T-helper 2 cell (primary cell): ENCODE measurements around the gene COQ2.
"Not testable (repeated sequence)": the region's sequence is repeated elsewhere in the genome, so short reads cannot be mapped to it uniquely, and the experiment has no call there.

Experiments
- DNase-seq, 5 experiments: peaks; one replicate each; pipeline versions ENCODE4 v3.0.0 to v3.0.0-alpha.2; 2012 to 2022
- total RNA-seq, 2 donors: gene quantifications; one replicate each; lab custom pipeline; 2026; lab: John Stamatoyannopoulos, UW

The COQ2 gene
- 7.5 to 9.0 reads per million in 2 donors for total RNA-seq

DNA sequence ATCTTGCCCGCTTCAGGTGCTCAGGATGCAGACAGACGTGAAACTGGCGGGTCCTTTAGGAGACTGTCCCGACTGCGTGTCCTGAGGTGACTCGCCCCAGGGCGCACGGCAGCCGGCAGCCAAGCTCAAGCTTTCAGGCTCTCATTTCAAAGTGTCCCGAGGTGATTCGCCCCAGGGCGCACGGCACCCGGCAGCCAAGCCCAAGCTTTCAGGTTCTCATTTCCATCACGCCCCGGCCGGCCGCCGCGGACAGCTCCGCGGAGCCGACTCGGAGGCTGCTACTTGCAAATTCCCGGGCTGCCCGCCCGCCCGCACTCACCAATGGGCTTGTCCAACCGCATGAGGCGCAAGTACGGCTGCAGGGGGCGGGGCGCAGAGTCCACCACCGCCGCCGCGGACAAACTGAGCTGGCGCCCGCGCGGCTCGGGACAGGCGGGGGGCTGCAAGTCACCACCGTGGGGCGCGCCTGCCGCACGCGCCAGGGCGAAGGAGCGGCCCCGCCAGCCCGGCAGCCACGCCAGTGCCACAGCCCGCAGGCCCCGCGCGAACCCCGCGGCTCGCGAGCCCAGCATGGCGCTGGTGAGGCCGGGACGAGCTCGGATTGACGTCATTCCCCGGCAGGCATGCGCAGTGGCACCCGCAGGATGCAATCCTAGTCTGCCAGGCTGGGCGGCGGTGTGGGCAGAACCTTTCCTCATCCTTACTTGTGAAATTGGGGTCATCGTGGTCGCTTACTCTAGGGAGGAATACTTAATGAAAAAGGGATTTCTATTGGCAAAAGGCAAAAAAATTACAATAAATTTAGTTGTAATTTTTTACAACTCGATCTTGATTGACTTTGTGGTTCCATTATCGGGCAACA is at the start of gene COQ2:
Gene COQ2 (minus strand): TSS at position 606 of the 862 bp plus-strand sequence. CDS start 34 bp downstream, at position 572.
- DNase-seq: peak; percentile 87 to 94 (median 92)

DNA sequence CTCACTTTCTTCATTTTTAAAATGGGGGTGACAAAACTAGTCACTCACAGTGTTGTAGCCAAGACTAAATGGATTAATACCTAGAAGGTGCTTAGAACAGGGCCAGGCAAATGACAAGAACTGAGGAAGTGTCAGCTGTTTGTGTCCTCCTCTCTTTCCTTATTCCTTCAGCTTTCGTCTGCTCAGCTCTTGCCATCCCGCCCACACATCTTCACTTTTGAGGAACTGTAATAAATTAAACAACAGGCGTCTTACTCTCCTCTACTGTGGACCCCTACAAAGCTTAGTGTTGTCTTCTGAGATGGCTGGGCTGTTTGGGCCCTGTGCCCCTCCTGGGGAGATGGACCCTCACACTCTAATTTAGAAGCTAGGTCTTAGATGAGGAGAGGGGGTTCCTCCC is 47.4 kb upstream of the COQ2 start:
- DNase-seq: no peak

GRCh38 chr4:83329521-83330110 is 45.0 kb upstream of the COQ2 start:
- no peak for DNase-seq

DNA sequence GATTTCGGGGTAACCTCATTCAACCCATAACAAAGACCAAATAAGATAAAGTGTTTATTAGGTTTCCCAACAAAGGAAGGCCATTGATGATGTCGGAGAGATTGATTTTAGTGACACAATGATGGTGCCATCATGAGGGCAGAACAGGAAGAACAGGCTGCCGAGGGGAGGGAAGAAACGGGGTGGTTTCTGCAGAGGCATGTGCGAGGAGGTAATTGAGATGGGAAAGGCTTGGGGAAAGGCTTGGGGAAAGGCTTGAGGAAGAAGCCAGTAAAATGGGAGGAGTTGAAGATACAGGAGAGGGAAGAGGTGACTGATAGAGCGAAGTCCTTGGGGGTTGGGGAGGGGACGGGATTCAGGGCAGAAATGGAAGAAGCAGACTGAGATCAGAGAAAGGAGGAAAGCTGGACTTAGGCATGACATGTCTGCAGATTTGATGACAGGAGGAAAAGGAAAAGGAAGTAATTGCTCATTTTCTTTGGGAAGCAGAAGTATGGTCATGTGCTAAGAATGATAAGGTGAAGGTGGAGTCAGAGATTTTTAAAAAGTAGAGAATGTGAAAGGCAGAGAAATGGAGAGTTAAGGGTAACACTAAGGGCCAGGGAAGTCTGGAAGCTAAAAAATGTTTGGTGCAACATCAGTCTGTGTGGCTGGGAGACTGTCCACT is 44.1 kb upstream of the COQ2 start:
- DNase-seq: no peak

DNA sequence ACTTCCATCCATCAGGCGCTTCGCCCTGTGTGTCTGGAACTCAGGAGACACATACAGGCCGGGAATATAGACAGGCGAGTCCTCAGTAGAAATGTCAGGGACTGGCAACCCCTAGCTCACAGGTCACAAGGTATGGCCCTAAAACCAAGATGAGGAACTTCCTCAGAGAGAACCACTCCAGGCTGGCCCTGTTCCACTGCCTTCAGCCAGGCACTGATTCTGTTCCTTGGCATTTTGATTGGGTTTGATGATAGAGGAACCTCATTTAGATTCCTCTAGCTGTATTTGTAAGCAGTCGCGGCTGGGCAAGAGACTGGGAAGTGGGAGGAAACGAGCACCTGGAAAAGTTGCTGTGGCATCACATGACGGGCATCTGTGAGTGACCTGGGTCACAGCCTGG is 41.9 kb upstream of the COQ2 start:
- no peak for DNase-seq

- DNase-seq: not testable (repeated sequence)
Measured at GRCh38 chr4:83325306-83325705, 40.7 kb upstream of the COQ2 start.

GRCh38 chr4:83323136-83323535 is 38.5 kb upstream of the COQ2 start:
- no peak for DNase-seq

DNA sequence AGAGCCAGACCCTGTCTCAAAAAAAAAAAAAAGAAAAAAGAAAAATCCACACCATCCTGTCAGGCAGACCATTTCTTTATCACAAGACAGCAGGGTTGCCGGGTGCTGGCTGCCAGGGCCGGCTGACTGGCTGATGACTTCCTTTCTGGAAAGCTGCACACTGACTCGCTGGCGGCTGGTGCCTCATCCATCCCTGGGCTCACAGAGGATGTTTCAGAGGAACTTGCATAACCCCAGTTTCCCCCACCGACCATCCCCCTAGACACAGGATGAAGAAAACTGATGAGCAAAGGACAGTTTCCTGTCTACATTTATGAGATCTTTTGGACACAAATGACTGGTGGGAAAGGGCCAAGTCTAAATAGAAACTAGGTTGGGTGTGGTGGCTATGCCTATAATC is 36.0 kb upstream of the COQ2 start:
- DNase-seq: peak in 1 of 5 experiments; percentile 20

- DNase-seq: no peak
Measured at GRCh38 chr4:83318666-83319065, 34.1 kb upstream of the COQ2 start.

GRCh38 chr4:83317671-83318070 is 33.1 kb upstream of the COQ2 start:
- no peak for DNase-seq

DNA sequence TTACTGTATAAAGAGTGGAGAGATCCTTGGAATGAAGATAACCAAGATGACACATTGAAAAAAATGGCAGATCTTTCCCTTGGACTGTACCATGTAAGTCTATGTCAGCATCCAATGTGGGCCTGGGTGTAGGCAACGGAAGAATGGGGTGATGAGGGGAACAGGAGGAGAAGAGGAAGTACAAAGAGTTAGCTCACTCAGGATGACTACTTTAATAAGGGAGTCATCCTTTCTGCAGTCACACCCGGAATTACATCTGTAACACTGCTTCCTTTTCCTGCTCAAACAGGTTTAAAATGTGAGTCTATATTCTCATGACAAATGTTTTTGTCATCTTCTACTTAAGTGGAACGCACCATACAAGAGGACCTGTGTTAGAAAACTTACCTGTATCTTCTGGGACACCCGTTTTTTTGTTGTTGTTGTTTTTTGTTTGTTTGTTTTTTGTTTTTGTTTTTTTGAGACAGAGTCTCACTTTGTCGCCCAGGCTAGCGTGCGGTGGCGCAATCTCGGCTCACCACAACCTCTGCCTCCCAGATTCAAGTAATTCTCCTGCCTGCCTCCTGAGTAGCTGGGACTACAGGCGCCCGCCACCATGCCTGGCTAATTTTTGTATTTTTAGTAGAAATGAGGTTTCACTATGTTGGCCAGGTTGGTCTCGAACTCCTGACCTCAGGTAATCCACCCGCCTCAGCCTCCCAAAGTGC is 32.0 kb upstream of the COQ2 start:
- DNase-seq: no peak

- DNase-seq: no peak
Measured at GRCh38 chr4:83315341-83315870, 30.8 kb upstream of the COQ2 start.

DNA sequence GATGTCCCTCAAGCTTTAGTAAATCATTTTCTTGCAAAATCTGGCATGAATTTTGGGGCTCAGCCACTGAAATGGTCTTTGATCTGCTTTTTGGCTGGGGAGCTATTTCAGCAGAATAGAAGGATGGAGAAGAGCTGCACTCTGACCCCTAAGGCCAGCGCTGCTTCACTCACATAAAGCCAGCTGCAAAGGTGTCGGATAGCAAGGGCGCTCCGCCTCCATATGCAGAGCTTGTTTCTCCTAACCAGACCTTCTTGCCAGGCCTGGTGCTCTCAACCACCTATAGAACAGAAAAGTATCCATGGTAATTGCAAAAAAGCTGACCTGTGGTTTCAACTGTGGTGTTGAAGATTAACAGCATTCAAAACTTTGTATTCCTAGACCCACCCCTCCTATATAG is 24.1 kb upstream of the COQ2 start:
- DNase-seq: no peak

- no peak for DNase-seq
Measured at GRCh38 chr4:83307920-83308319, 23.3 kb upstream of the COQ2 start.

GRCh38 chr4:83305187-83305586 is 20.6 kb upstream of the COQ2 start:
- DNase-seq: no peak

DNA sequence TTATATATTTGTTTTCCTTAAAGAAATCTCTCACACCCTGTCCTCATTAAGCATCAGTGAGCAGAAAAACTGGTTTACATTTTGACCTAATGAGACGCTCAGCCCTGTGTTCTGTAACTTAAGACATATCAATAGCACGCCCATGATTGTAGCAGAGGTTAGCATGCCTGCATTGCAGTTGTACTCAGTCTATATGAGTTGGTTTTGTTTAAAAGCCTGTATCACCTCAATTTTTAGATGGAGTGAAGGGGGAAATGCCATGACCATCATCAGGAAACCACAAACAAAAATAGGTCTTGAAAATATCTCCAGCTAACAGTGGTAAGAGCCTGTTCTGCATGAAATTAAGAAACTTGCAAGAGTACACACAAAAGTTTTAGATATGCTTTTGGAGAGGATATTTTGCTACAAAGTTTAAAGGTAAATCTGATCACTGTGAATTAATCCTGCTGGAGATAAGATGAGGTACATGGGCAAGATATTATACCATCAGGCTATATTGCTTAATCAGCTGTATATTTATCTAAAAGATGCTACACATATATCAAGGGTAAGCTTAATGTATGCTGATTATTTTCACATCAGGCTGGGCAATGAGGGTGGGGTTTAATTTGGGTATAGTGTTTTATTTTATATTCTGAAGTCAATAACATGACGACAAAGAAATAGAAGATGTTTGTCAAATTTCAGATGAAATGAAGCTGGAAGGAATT is 13.1 kb upstream of the COQ2 start:
- peak in 2 of 5 experiments; percentile 9 to 77 for DNase-seq

DNA sequence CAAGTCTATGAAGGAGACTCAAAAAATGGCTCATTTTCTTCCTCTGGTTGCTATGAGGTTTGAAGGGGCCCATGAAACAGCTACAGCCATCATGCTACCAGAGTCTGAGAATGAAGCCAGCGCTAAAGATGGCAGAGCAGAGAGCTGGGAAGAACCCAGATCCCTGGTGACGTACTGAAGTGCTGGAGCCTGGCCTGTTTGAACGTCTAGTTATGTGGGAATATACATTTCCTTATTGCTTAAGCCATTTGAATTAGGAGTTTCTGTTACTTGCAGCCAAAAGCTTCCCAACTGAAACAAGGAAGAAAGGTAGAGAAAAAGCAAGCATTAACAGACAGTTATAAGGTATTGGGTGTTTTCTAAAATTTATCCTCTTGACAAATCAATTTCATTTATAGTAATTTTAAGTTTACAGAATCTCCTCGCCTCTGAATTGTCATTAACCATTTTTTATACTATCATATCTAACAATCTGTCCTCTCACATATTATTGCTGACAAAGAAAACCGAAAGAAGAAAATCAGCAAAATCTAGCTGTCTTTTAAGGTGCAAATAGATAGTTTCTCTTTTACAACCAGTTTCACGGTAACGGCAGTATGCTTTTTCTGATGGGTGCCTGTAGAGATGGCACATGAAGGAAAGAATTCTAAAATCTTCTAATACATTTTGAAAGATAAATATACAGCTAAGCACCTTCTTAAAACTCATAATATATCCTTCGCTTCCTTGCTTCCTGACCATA is 8.9 kb upstream of the COQ2 start:
- DNase-seq: peak in 1 of 5 experiments; percentile 65

DNA sequence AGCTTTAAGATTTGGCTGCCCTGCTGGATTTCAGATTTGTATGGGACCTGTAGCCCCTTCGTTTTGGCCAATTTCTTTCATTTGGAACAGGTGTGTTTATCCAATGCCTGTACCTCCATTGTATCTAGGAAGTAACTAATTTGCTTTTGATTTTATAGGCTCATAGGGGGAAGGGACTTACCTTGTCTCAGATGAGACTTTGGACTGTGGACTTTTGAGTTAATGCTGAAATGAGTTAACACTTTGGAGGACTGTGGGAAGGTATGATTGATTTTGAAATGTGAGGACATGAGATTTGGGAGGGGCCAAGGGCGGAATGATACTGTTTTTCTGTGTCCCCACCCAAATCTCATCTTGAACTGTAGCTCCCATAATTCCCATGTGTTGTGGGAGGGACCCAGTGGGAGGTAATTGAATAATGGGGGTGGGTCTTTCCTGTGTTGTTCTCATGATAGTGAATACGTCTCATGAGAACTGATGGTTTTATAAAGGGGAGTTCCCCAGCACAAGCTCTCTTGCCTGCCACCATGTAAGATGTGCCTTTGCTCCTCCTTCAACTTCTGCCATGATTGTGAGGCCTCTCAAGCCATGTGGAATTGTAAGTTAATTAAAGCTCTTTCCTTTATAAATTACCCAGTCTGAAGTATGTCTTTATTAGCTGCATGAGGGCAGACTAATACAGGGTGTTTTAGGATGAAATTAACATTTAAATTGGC is 5.6 kb upstream of the COQ2 start:
- DNase-seq: not testable (repeated sequence)

- not testable (repeated sequence) for DNase-seq
Measured at GRCh38 chr4:83288381-83288780, 3.8 kb upstream of the COQ2 start.

GRCh38 chr4:83285055-83285407 is 433 bp upstream of the COQ2 start:
- DNase-seq: peak in 2 of 5 experiments; percentile 33 to 81

- DNase-seq: no peak
Measured at GRCh38 chr4:83283181-83283580, 1.4 kb downstream of the COQ2 start.
